Endodermal cell (in vitro differentiated cells): ENCODE data around the gene HACD2. TPM values are rescaled to one million over a fixed set of nuclear protein-coding genes. Genes with fewer than 3 reads are reported as not detected.

Source experiments
- DNase-seq: peaks from one replicate; pipeline ENCODE4 v3.0.0-alpha.2; 2017
- H3K27ac ChIP-seq: 2 replicates; pipeline ENCODE4 v1.5.1; 2013; ENCODE audit warnings: mild to moderate bottlenecking, low read depth, low read length, moderate library complexity
- H3K27me3 ChIP-seq: 2 replicates; pipeline ENCODE4 v1.6.1; 2013; ENCODE audit warnings: mild to moderate bottlenecking, low read length, moderate library complexity; ENCODE audit not compliant: insufficient read depth, control insufficient read depth, poor library complexity, severe bottlenecking
- H3K36me3 ChIP-seq: 2 replicates; pipeline ENCODE4 v1.7.0; 2013; ENCODE audit warnings: mild to moderate bottlenecking, low read length, moderate library complexity; ENCODE audit not compliant: control insufficient read depth, insufficient read depth
- H3K4me1 ChIP-seq: one replicate; pipeline ENCODE4 v1.7.0; 2013; ENCODE audit warnings: low read length; ENCODE audit not compliant: control insufficient read depth, insufficient read depth
- H3K4me3 ChIP-seq: 2 replicates; pipeline ENCODE4 v1.5.1; 2013; ENCODE audit warnings: mild to moderate bottlenecking, low read length, moderate library complexity
- H3K9ac ChIP-seq: 2 replicates; pipeline ENCODE4 v1.6.1; 2013; ENCODE audit warnings: mild to moderate bottlenecking, low read length, moderate library complexity; ENCODE audit not compliant: poor library complexity, severe bottlenecking; ENCODE audit errors: extremely low read depth
- H3K9me3 ChIP-seq: 2 replicates; pipeline ENCODE4 v1.6.1; 2013; ENCODE audit warnings: mild to moderate bottlenecking, low read length, moderate library complexity; ENCODE audit not compliant: control insufficient read depth
- H3K27ac Mint-ChIP-seq: 2 replicates; pipeline ENCODE4 v1.8.0; 2020; ENCODE audit warnings: mixed read lengths
- H3K27me3 Mint-ChIP-seq: 2 replicates; pipeline ENCODE4 v1.8.0; 2021; ENCODE audit warnings: mild to moderate bottlenecking, mixed read lengths; ENCODE audit not compliant: insufficient read depth
- H3K36me3 Mint-ChIP-seq: 2 replicates; pipeline ENCODE4 v1.8.0; 2020; ENCODE audit warnings: low read depth, mixed read lengths
- H3K4me1 Mint-ChIP-seq: 2 replicates; pipeline ENCODE4 v1.8.0; 2020; ENCODE audit warnings: mixed read lengths
- H3K4me3 Mint-ChIP-seq: 2 replicates; pipeline ENCODE4 v1.8.0; 2020; ENCODE audit warnings: mild to moderate bottlenecking, moderate library complexity, mixed read lengths
- H3K9me3 Mint-ChIP-seq: 2 replicates; pipeline ENCODE4 v1.8.0; 2020; ENCODE audit warnings: mild to moderate bottlenecking, mixed read lengths
- CTCF ChIP-seq: fragments of 200-600 bp; sonication (generic); conservative IDR thresholded peaks from 2 replicates; pipeline ENCODE4 v1.5.0; 2021; ENCODE audit warnings: antibody characterized with exemption, mild to moderate bottlenecking
- WGBS, 2 experiments: methylation state at CpG; one replicate each; pipeline versions ENCODE4 v1.1.5 to v1.1.7; 2013; ENCODE audit warnings: missing lambda C conversion rate in 2 of 2, mixed read lengths in 1 of 2; ENCODE audit not compliant: insufficient coverage in 1 of 2, insufficient read length in 1 of 2; 5-methylcytosine and 5-hydroxymethylcytosine counted together
- total RNA-seq, 2 donors: library from RNA; stranded (reverse); fragmentation: NEBNext Ultra II Directional in 1 of 2; extraction: Animal tissue kit (Norgen Biotek cat#: 25700) in 1 of 2; gene quantifications; 2 replicates in 1 of 2; 3 replicates in 1 of 2; pipeline ENCODE4 v1.2.1, GENCODE V29; 2021

HACD2 gene
- total RNA-seq, 2 donors from 2014 or later = 32.5 to 48.7 TPM

GRCh38 chr3:123467046-123467445 is 117.8 kb downstream of the HACD2 start:
- Histone ChIP-seq H3K9me3 (no peaks in the 10 kb centered on the region), H3K9ac (no peak overlapping the region), H3K36me3 (no peaks in the 10 kb centered on the region), H3K4me3 (no peak overlapping the region), H3K27ac (no peak overlapping the region), H3K27me3 (peaks cover 15% of the 10 kb centered on the region), H3K4me1 (no peaks in the 10 kb centered on the region)
- no peak overlapping the region for H3K4me3 Mint-ChIP-seq
- DNase-seq = no peak
- peaks cover 25% of the 10 kb centered on the region for H3K27me3 Mint-ChIP-seq
- no peak for TF ChIP-seq CTCF
- peaks cover 9% of the 10 kb centered on the region for H3K4me1 Mint-ChIP-seq
- H3K9me3 Mint-ChIP-seq = no peaks in the 10 kb centered on the region
- no peaks in the 10 kb centered on the region for H3K36me3 Mint-ChIP-seq
- H3K27ac Mint-ChIP-seq = no peak overlapping the region
- 94 to 96% methylated on average over 5 of the region's 5 CpGs for WGBS, 2 experiments

- Histone ChIP-seq H3K27me3 (peaks cover 15% of the 10 kb centered on the region), H3K36me3 (no peaks in the 10 kb centered on the region), H3K9ac (no peak overlapping the region), H3K27ac (no peak overlapping the region), H3K4me3 (no peak overlapping the region), H3K9me3 (no peaks in the 10 kb centered on the region), H3K4me1 (no peaks in the 10 kb centered on the region)
- no peaks in the 10 kb centered on the region for H3K9me3 Mint-ChIP-seq
- no peak for TF ChIP-seq CTCF
- H3K27ac Mint-ChIP-seq = no peak overlapping the region
- 86 to 91% methylated on average over 4 to 7 of the region's 7 CpGs for WGBS, 2 experiments
- no peaks in the 10 kb centered on the region for H3K36me3 Mint-ChIP-seq
- H3K4me3 Mint-ChIP-seq = no peak overlapping the region
- H3K27me3 Mint-ChIP-seq = peaks cover 22% of the 10 kb centered on the region
- no peak for DNase-seq
- H3K4me1 Mint-ChIP-seq = peaks cover 15% of the 10 kb centered on the region
Observed at GRCh38 chr3:123464211-123464610, 120.6 kb downstream of the HACD2 start.

GRCh38 chr3:123459862-123460261 is 125.0 kb downstream of the HACD2 start:
- Histone ChIP-seq H3K27me3 (no peaks in the 10 kb centered on the region), H3K4me1 (no peaks in the 10 kb centered on the region), H3K27ac (no peak overlapping the region), H3K9ac (no peak overlapping the region), H3K9me3 (no peaks in the 10 kb centered on the region), H3K4me3 (no peak overlapping the region), H3K36me3 (no peaks in the 10 kb centered on the region)
- no peaks in the 10 kb centered on the region for H3K36me3 Mint-ChIP-seq
- no peak overlapping the region for H3K4me3 Mint-ChIP-seq
- H3K9me3 Mint-ChIP-seq = no peaks in the 10 kb centered on the region
- H3K4me1 Mint-ChIP-seq = peaks cover 20% of the 10 kb centered on the region
- 52 to 61% methylated on average over 4 to 8 of the region's 8 CpGs for WGBS, 2 experiments
- no peak overlapping the region for H3K27ac Mint-ChIP-seq
- TF ChIP-seq CTCF = no peak
- DNase-seq = peak; percentile 56
- peaks cover 9% of the 10 kb centered on the region for H3K27me3 Mint-ChIP-seq
